Glomerular visceral epithelial cell (primary cell): ENCODE data around the gene ZNF555.

Experiments used
- DNase-seq: peaks from one replicate; pipeline ENCODE4 v3.0.0-alpha.2; 2016; ENCODE audit errors: extremely low spot score

ZNF555 gene

GRCh38 chr19:2824129-2824528, 17.1 kb upstream of the ZNF555 start:
- no peak for DNase-seq

- DNase-seq = no peak
These were observed 14.3 kb upstream of the ZNF555 start for GRCh38 chr19:2827022-2827421.

- no peak for DNase-seq
These were observed 13.3 kb upstream of the ZNF555 start for GRCh38 chr19:2827840-2828489.

- no peak for DNase-seq
These were observed 6.9 kb upstream of the ZNF555 start for GRCh38 chr19:2834294-2834871.

- no peak for DNase-seq
These were observed 3.8 kb upstream of the ZNF555 start for GRCh38 chr19:2837430-2837829.

GRCh38 chr19:2841855-2842574, 740 bp downstream of the ZNF555 start:
- DNase-seq = no peak

GRCh38 chr19:2845107-2845506, 3.8 kb downstream of the ZNF555 start:
- DNase-seq = no peak

- DNase-seq = no peak
These were observed 5.1 kb downstream of the ZNF555 start for GRCh38 chr19:2846180-2846894.

- DNase-seq = no peak
These were observed 6.2 kb downstream of the ZNF555 start for GRCh38 chr19:2847507-2847906.

GRCh38 chr19:2848616-2849015, 7.3 kb downstream of the ZNF555 start:
- DNase-seq = no peak

GRCh38 chr19:2850256-2850925, 9.1 kb downstream of the ZNF555 start:
- DNase-seq = no peak

- no peak for DNase-seq
These were observed 11.3 kb downstream of the ZNF555 start for GRCh38 chr19:2852598-2852997.

GRCh38 chr19:2853015-2853606, 11.8 kb downstream of the ZNF555 start:
- DNase-seq = no peak

- DNase-seq = no peak
These were observed 13.6 kb downstream of the ZNF555 start for GRCh38 chr19:2854849-2855248.

GRCh38 chr19:2856457-2857050, 15.3 kb downstream of the ZNF555 start:
- DNase-seq = no peak

- DNase-seq = no peak
These were observed 17.6 kb downstream of the ZNF555 start for GRCh38 chr19:2858864-2859263.

- DNase-seq = no peak
These were observed 22.5 kb downstream of the ZNF555 start for GRCh38 chr19:2863816-2864215.

- no peak for DNase-seq
These were observed 24.2 kb downstream of the ZNF555 start for GRCh38 chr19:2865334-2866100.

- DNase-seq = no peak
These were observed 25.3 kb downstream of the ZNF555 start for GRCh38 chr19:2866495-2867024.
